Measurements from ENCODE around the gene SPOCK1. TPM values are rescaled to one million over a fixed set of nuclear protein-coding genes. Genes with fewer than 3 reads are reported as not detected.

The SPOCK1 gene
- total RNA-seq, 1 experiment from 2014 or later: 0.27 TPM

GRCh38 chr5:137263371-137264005, 235.6 kb downstream of the SPOCK1 start:
- ChIA-PET CTCF (no interaction called here), RAD21 (ENCODE audit: low non-redundant PET in 1 of 2, low total read pairs in 2 of 2, uncharacterized antibody in 2 of 2, unreplicated experiment in 2 of 2) (no interaction called here), POLR2A (no interaction called here)
- intact Hi-C loops (cut with micrococcal nuclease): no loop called here
- Histone ChIP-seq H3K4me1 (ENCODE audit: control insufficient read depth in 1 of 2, insufficient read depth in 2 of 2, low read length in 2 of 2) (no peaks in the 10 kb centered on the region), H3K27ac (ENCODE audit: low read depth, low read length) (no peak overlapping the region), H3K9ac (ENCODE audit: low read length) (no peak overlapping the region), H3K27me3 (ENCODE audit: insufficient read depth, low read length) (peaks cover 86% of the 10 kb centered on the region), H3K4me2 (ENCODE audit: low read length) (no peak overlapping the region), H3K9me2 (ENCODE audit: insufficient read depth) (no peaks in the 10 kb centered on the region), H2AFZ (ENCODE audit: low read depth, low read length, poor library complexity, severe bottlenecking) (no peak overlapping the region), H3K36me3 (ENCODE audit: control insufficient read depth in 1 of 2, insufficient read depth in 2 of 2, low read length in 2 of 2) (no peaks in the 10 kb centered on the region), H3K79me2 (ENCODE audit: insufficient read depth, low read length) (no peaks in the 10 kb centered on the region), H3K9me3 (ENCODE audit: control insufficient read depth in 1 of 2, insufficient read depth in 1 of 2, low read depth in 1 of 2, low read length in 2 of 2) (no peaks in the 10 kb centered on the region), H4K20me1 (ENCODE audit: insufficient read depth) (no peaks in the 10 kb centered on the region), H3K4me3 (replicated peaks in 1 of 2; ENCODE audit: low read depth in 1 of 2, low read length in 2 of 2) (no peak overlapping the region)
- TF ChIP-seq SIN3A (IDR thresholded peaks at IDR 0.05; ENCODE audit: low read depth) (no peak), FOSL1 (IDR thresholded peaks at IDR 0.05; ENCODE audit: low read depth) (no peak), JUND (IDR thresholded peaks at IDR 0.05) (no peak), RAD21 (IDR thresholded peaks at IDR 0.05; ENCODE audit: low read depth) (no peak), TCF7L2 (IDR thresholded peaks at IDR 0.05; ENCODE audit: borderline replicate concordance, extremely low read depth, insufficient read depth, insufficient read length) (no peak)
- ATAC-seq: no peak
- DNase-seq (ENCODE audit: low read depth, low spot score): no peak
- no TSS peak for BruUV-seq (replicated peaks)

- RAD21 ChIA-PET (ENCODE audit: low non-redundant PET in 1 of 2, low total read pairs in 2 of 2, uncharacterized antibody in 2 of 2, unreplicated experiment in 2 of 2): no interaction called here
- H4K20me1 ChIP-seq (ENCODE audit: insufficient read depth): no peaks in the 10 kb centered on the region
- CTCF ChIA-PET: no interaction called here
- H3K9me3 ChIP-seq (ENCODE audit: control insufficient read depth in 1 of 2, insufficient read depth in 1 of 2, low read depth in 1 of 2, low read length in 2 of 2): no peaks in the 10 kb centered on the region
- H3K4me1 ChIP-seq (ENCODE audit: control insufficient read depth in 1 of 2, insufficient read depth in 2 of 2, low read length in 2 of 2): no peaks in the 10 kb centered on the region
- DNase-seq (ENCODE audit: low read depth, low spot score) (no peak), ATAC-seq (no peak)
- TF ChIP-seq POLR2AphosphoS5 (IDR thresholded peaks at IDR 0.05; ENCODE audit: low read depth, low read length) (no peak), POLR2A (IDR thresholded peaks at IDR 0.05; ENCODE audit: borderline replicate concordance, extremely low read depth, insufficient read depth, insufficient read length) (no peak), SRF (IDR thresholded peaks at IDR 0.05; ENCODE audit: low read depth) (no peak), EZH2 (IDR thresholded peaks at IDR 0.05) (no peak), ZFX (IDR thresholded peaks at IDR 0.05) (no peak), JUND (IDR thresholded peaks at IDR 0.05) (no peak), CBX3 (IDR thresholded peaks at IDR 0.05; ENCODE audit: low read depth) (no peak), ZBTB33 (IDR thresholded peaks at IDR 0.05; ENCODE audit: extremely low read depth, insufficient replicate concordance, low read length) (no peak)
- no peak overlapping the region for H2AFZ ChIP-seq (ENCODE audit: low read depth, low read length, poor library complexity, severe bottlenecking)
- H3K36me3 ChIP-seq (ENCODE audit: control insufficient read depth in 1 of 2, insufficient read depth in 2 of 2, low read length in 2 of 2): no peaks in the 10 kb centered on the region
- H3K4me2 ChIP-seq (ENCODE audit: low read length): no peak overlapping the region
- H3K79me2 ChIP-seq (ENCODE audit: insufficient read depth, low read length): no peaks in the 10 kb centered on the region
- no peak overlapping the region for H3K9ac ChIP-seq (ENCODE audit: low read length)
- no peak overlapping the region for H3K27ac ChIP-seq (ENCODE audit: low read depth, low read length)
- POLR2A ChIA-PET: no interaction called here
- no TSS peak for BruUV-seq (replicated peaks)
- H3K9me2 ChIP-seq (ENCODE audit: insufficient read depth): no peaks in the 10 kb centered on the region
- H3K4me3 ChIP-seq (replicated peaks in 1 of 2; ENCODE audit: low read depth in 1 of 2, low read length in 2 of 2): no peak overlapping the region
- H3K27me3 ChIP-seq (ENCODE audit: insufficient read depth, low read length): peaks cover 79% of the 10 kb centered on the region
- intact Hi-C loops (cut with micrococcal nuclease): no loop called here
Observed at GRCh38 chr5:137262818-137263217, 236.3 kb downstream of the SPOCK1 start.

Measured in HCT116 (cell line).